ENCODE measurements around the gene GJC2. TPM values are rescaled to one million over a fixed set of nuclear protein-coding genes. Genes with fewer than 3 reads are reported as not detected.

Gene GJC2
- total RNA-seq, 1 experiment from 2014 or later, result 18.5 TPM

- no peak for DNase-seq (ENCODE audit: unreplicated experiment)
- BruUV-seq (replicated peaks), result no TSS peak
- Mint-ChIP-seq H3K9me3 (ENCODE audit: unreplicated experiment) (no peaks in the 10 kb centered on the region), H3K4me3 (ENCODE audit: unreplicated experiment) (peak overlapping the region; percentile 99), H3K36me3 (ENCODE audit: insufficient read depth, unreplicated experiment) (peaks cover 39% of the 10 kb centered on the region), H3K4me1 (ENCODE audit: insufficient read depth, unreplicated experiment) (peaks cover 28% of the 10 kb centered on the region), H3K27me3 (ENCODE audit: insufficient read depth, unreplicated experiment) (peaks cover 3% of the 10 kb centered on the region), H3K27ac (ENCODE audit: low read depth, unreplicated experiment) (peak overlapping the region; percentile 95)
- ChIA-PET POLR2A (interaction anchor here (0.6 to 9.7 kb wide), 10 partner anchors 9 to 344 kb away, joined by 3 to 318 read pairs (median 15); partner anchors contain the start of genes ARF1, GJC2, IBA57 and MRPL55), CTCF (interaction anchor here (0.6 to 7.3 kb wide), 11 partner anchors 10 to 662 kb away, joined by 3 to 72 read pairs (median 4); partner anchors contain the start of genes IBA57 and MRPL55)
- intact Hi-C loops (cut with micrococcal nuclease), result no loop called here
- no peak for TF ChIP-seq CTCF (IDR thresholded peaks at IDR 0.05; ENCODE audit: unreplicated experiment)
Observed at GRCh38 chr1:228142701-228143136, 7.0 kb upstream of the GJC2 start.

GRCh38 chr1:228143480-228144192 lies 6.1 kb upstream of the GJC2 start:
- H3K36me3 Mint-ChIP-seq (ENCODE audit: insufficient read depth, unreplicated experiment), result peaks cover 44% of the 10 kb centered on the region
- H3K27ac Mint-ChIP-seq (ENCODE audit: low read depth, unreplicated experiment), result peak overlapping the region; percentile 95
- intact Hi-C loops (cut with micrococcal nuclease), result no loop called here
- peak overlapping the region; percentile 99 for H3K4me3 Mint-ChIP-seq (ENCODE audit: unreplicated experiment)
- H3K9me3 Mint-ChIP-seq (ENCODE audit: unreplicated experiment), result no peaks in the 10 kb centered on the region
- ChIA-PET CTCF (interaction anchor here (0.5 to 7.3 kb wide), 12 partner anchors 9 to 369 kb away, joined by 3 to 72 read pairs (median 4); partner anchors contain the start of genes IBA57 and MRPL55), POLR2A (interaction anchor here (0.6 to 9.7 kb wide), 10 partner anchors 8 to 313 kb away, joined by 3 to 318 read pairs (median 15); partner anchors contain the start of genes ARF1, GJC2, IBA57 and MRPL55)
- TF ChIP-seq CTCF (IDR thresholded peaks at IDR 0.05; ENCODE audit: unreplicated experiment), result no peak
- peaks cover 31% of the 10 kb centered on the region for H3K4me1 Mint-ChIP-seq (ENCODE audit: insufficient read depth, unreplicated experiment)
- no peaks in the 10 kb centered on the region for H3K27me3 Mint-ChIP-seq (ENCODE audit: insufficient read depth, unreplicated experiment)
- no peak for DNase-seq (ENCODE audit: unreplicated experiment)
- no TSS peak for BruUV-seq (replicated peaks)

- TF ChIP-seq CTCF (IDR thresholded peaks at IDR 0.05; ENCODE audit: unreplicated experiment), result no peak
- no peaks in the 10 kb centered on the region for H3K27me3 Mint-ChIP-seq (ENCODE audit: insufficient read depth, unreplicated experiment)
- H3K27ac Mint-ChIP-seq (ENCODE audit: low read depth, unreplicated experiment), result no peak overlapping the region
- no peak for DNase-seq (ENCODE audit: unreplicated experiment)
- BruUV-seq (replicated peaks), result no TSS peak
- intact Hi-C loops (cut with micrococcal nuclease), result no loop called here
- POLR2A ChIA-PET, result interaction anchor here (0.6 to 9.7 kb wide), 2 partner anchors 19 to 170 kb away, joined by 4 to 318 read pairs; partner anchors contain the start of gene IBA57
- H3K4me1 Mint-ChIP-seq (ENCODE audit: insufficient read depth, unreplicated experiment), result peaks cover 38% of the 10 kb centered on the region
- peak overlapping the region; percentile 9 for H3K4me3 Mint-ChIP-seq (ENCODE audit: unreplicated experiment)
- CTCF ChIA-PET, result interaction anchor here (0.5 to 7.3 kb wide), 4 partner anchors 20 to 369 kb away, joined by 3 to 72 read pairs (median 4); partner anchors contain the start of gene IBA57
- peaks cover 49% of the 10 kb centered on the region for H3K36me3 Mint-ChIP-seq (ENCODE audit: insufficient read depth, unreplicated experiment)
- no peaks in the 10 kb centered on the region for H3K9me3 Mint-ChIP-seq (ENCODE audit: unreplicated experiment)
Observed at GRCh38 chr1:228144193-228144992, 5.3 kb upstream of the GJC2 start.

DNA sequence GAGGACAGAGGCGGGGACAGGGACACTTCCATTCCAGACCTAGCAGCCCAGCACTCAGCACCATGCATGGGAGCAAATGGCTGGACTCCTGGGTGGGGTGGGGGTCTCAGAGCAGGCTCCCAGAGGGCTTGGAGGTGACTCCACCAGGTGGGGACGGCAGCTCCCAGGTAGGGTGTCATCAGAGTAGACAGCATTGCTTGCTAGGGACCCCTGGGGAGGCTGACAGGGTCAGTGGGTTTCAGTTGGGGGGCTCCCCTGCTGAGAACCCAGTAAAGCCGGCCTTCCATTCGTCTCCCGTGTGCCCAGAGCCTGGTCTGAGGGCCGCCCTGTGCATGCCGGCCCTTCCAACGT lies 4.8 kb upstream of the GJC2 start:
- H3K36me3 Mint-ChIP-seq (ENCODE audit: insufficient read depth, unreplicated experiment), result peaks cover 55% of the 10 kb centered on the region
- no peak for TF ChIP-seq CTCF (IDR thresholded peaks at IDR 0.05; ENCODE audit: unreplicated experiment)
- ChIA-PET CTCF (interaction anchor here (7.3 kb wide), 1 partner anchor 19 kb away, joined by 72 read pairs; the partner anchor contains the start of gene IBA57), POLR2A (interaction anchor here (9.7 kb wide), 1 partner anchor 19 kb away, joined by 318 read pairs; the partner anchor contains the start of gene IBA57)
- DNase-seq (ENCODE audit: unreplicated experiment), result no peak
- intact Hi-C loops (cut with micrococcal nuclease), result no loop called here
- BruUV-seq (replicated peaks), result no TSS peak
- H3K4me3 Mint-ChIP-seq (ENCODE audit: unreplicated experiment), result no peak overlapping the region
- H3K9me3 Mint-ChIP-seq (ENCODE audit: unreplicated experiment), result no peaks in the 10 kb centered on the region
- H3K27me3 Mint-ChIP-seq (ENCODE audit: insufficient read depth, unreplicated experiment), result no peaks in the 10 kb centered on the region
- H3K27ac Mint-ChIP-seq (ENCODE audit: low read depth, unreplicated experiment), result no peak overlapping the region
- peaks cover 43% of the 10 kb centered on the region for H3K4me1 Mint-ChIP-seq (ENCODE audit: insufficient read depth, unreplicated experiment)
